Osteocyte (in vitro differentiated cells): ENCODE results near the gene NSRP1. TPM values are rescaled to one million over a fixed set of nuclear protein-coding genes. Genes with fewer than 3 reads are reported as not detected.
"Not testable (repeated sequence)": the region's sequence is repeated elsewhere in the genome, so short reads cannot be mapped to it uniquely, and the experiment has no call there.

Source experiments
- DNase-seq: peaks from one replicate; pipeline ENCODE4 v3.0.0; 2021; ENCODE audit warnings: mixed read lengths; ENCODE audit not compliant: unreplicated experiment; ENCODE audit errors: extremely low spot score
- H3K27ac Mint-ChIP-seq: one replicate; pipeline ENCODE4 v1.8.0; 2021; ENCODE audit warnings: mild to moderate bottlenecking, mixed read lengths; ENCODE audit not compliant: unreplicated experiment
- H3K27me3 Mint-ChIP-seq: one replicate; pipeline ENCODE4 v1.8.0; 2021; ENCODE audit warnings: mixed read lengths; ENCODE audit not compliant: unreplicated experiment
- H3K36me3 Mint-ChIP-seq: one replicate; pipeline ENCODE4 v1.8.0; 2021; ENCODE audit warnings: mixed read lengths; ENCODE audit not compliant: unreplicated experiment
- H3K4me1 Mint-ChIP-seq: one replicate; pipeline ENCODE4 v1.8.0; 2021; ENCODE audit warnings: mixed read lengths; ENCODE audit not compliant: unreplicated experiment
- H3K4me3 Mint-ChIP-seq: one replicate; pipeline ENCODE4 v1.8.0; 2021; ENCODE audit warnings: mild to moderate bottlenecking, moderate library complexity, mixed read lengths; ENCODE audit not compliant: unreplicated experiment
- H3K9me3 Mint-ChIP-seq: one replicate; pipeline ENCODE4 v1.8.0; 2021; ENCODE audit warnings: mixed read lengths; ENCODE audit not compliant: unreplicated experiment
- CTCF ChIP-seq: fragments of 200-600 bp; sonication (generic); IDR thresholded peaks from 2 replicates; pipeline ENCODE4 v1.5.0; 2021; ENCODE audit warnings: antibody characterized with exemption, mild to moderate bottlenecking, moderate library complexity
- total RNA-seq: library from RNA; stranded (reverse); gene quantifications from 2 replicates; pipeline ENCODE4 v1.2.1, GENCODE V29; 2021

The NSRP1 gene
- total RNA-seq, 1 donor from 2014 or later = 26.5 TPM

- Mint-ChIP-seq H3K9me3 (no peaks in the 10 kb centered on the region), H3K27ac (peak overlapping the region; percentile 84), H3K4me3 (peak overlapping the region; percentile 84), H3K27me3 (peaks cover 20% of the 10 kb centered on the region), H3K36me3 (no peaks in the 10 kb centered on the region), H3K4me1 (peaks cover 8% of the 10 kb centered on the region)
- peak; percentile 95 for TF ChIP-seq CTCF
- peak; percentile 89 for DNase-seq
Observed at GRCh38 chr17:30104575-30105339, 11.9 kb upstream of the NSRP1 start.

- Mint-ChIP-seq H3K4me1 (peaks cover 16% of the 10 kb centered on the region), H3K27me3 (peaks cover 19% of the 10 kb centered on the region), H3K36me3 (no peaks in the 10 kb centered on the region), H3K9me3 (no peaks in the 10 kb centered on the region), H3K4me3 (no peak overlapping the region), H3K27ac (no peak overlapping the region)
- no peak for TF ChIP-seq CTCF
- DNase-seq = no peak
Observed at GRCh38 chr17:30112794-30113193, 3.8 kb upstream of the NSRP1 start.

- H3K27me3 Mint-ChIP-seq = peaks cover 15% of the 10 kb centered on the region
- peaks cover 20% of the 10 kb centered on the region for H3K4me1 Mint-ChIP-seq
- TF ChIP-seq CTCF = no peak
- no peak for DNase-seq
- H3K27ac Mint-ChIP-seq = no peak overlapping the region
- no peak overlapping the region for H3K4me3 Mint-ChIP-seq
- H3K9me3 Mint-ChIP-seq = no peaks in the 10 kb centered on the region
- H3K36me3 Mint-ChIP-seq = no peaks in the 10 kb centered on the region
Observed at GRCh38 chr17:30113213-30113612, 3.4 kb upstream of the NSRP1 start.

- H3K27me3 Mint-ChIP-seq = no peaks in the 10 kb centered on the region
- H3K27ac Mint-ChIP-seq = peak overlapping the region; percentile 100
- H3K36me3 Mint-ChIP-seq = peaks cover 10% of the 10 kb centered on the region
- no peak for TF ChIP-seq CTCF
- H3K4me1 Mint-ChIP-seq = peaks cover 39% of the 10 kb centered on the region
- H3K9me3 Mint-ChIP-seq = no peaks in the 10 kb centered on the region
- H3K4me3 Mint-ChIP-seq = peak overlapping the region; percentile 93
- no peak for DNase-seq
Observed at GRCh38 chr17:30116345-30116660, 313 bp upstream of the NSRP1 start.

- H3K4me3 Mint-ChIP-seq = peak overlapping the region; percentile 93
- no peak for TF ChIP-seq CTCF
- no peaks in the 10 kb centered on the region for H3K9me3 Mint-ChIP-seq
- peaks cover 42% of the 10 kb centered on the region for H3K4me1 Mint-ChIP-seq
- H3K27ac Mint-ChIP-seq = peak overlapping the region; percentile 100
- DNase-seq = no peak
- H3K27me3 Mint-ChIP-seq = no peaks in the 10 kb centered on the region
- peaks cover 15% of the 10 kb centered on the region for H3K36me3 Mint-ChIP-seq
Observed at GRCh38 chr17:30117675-30118081, 1.1 kb downstream of the NSRP1 start.

- peak overlapping the region; percentile 93 for H3K4me3 Mint-ChIP-seq
- H3K9me3 Mint-ChIP-seq, DNase-seq, H3K27me3 Mint-ChIP-seq: not testable (repeated sequence)
- peak overlapping the region; percentile 100 for H3K27ac Mint-ChIP-seq
- peaks cover 42% of the 10 kb centered on the region for H3K4me1 Mint-ChIP-seq
- peaks cover 16% of the 10 kb centered on the region for H3K36me3 Mint-ChIP-seq
Observed at GRCh38 chr17:30118635-30119034, 2.0 kb downstream of the NSRP1 start.
